Activated naive CD4-positive, alpha-beta T cell (primary cell): Measurements from ENCODE around the gene ZC3H10.
"Not testable (repeated sequence)": the region's sequence is repeated elsewhere in the genome, so short reads cannot be mapped to it uniquely, and the experiment has no call there.

ENCODE experiments used
- DNase-seq, 4 experiments: peaks; one replicate each; lab custom pipeline; 2025; lab: John Stamatoyannopoulos, UW

The ZC3H10 gene

GRCh38 chr12:56154818-56155217 lies 36.8 kb downstream of the ZC3H10 start:
- DNase-seq: no peak

DNA sequence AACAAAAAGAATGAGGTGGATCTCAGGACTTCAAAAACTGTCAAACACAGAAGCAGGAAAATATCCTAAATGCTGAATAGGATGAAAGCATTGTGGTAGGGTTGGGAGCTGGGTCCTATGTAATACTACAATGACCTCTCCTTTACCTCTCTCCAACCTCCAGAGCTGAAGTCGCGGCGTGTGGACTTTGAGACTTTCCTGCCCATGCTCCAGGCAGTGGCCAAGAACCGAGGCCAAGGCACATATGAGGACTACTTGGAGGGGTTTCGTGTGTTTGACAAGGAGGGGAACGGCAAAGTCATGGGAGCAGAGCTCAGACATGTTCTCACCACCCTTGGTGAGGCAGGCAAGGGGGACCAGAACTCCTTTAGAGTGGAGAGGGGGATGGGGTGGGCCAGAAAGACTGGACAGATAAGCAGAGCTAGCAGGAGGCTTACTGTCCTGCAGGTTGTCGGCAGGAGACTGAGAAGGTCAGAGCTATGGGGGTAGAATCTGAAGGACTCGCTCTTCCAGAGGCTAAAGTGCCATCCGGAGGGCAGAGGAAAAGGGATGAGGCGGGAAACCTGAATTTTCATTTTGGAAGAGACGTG lies 37.3 kb downstream of the ZC3H10 start:
- DNase-seq: no peak

DNA sequence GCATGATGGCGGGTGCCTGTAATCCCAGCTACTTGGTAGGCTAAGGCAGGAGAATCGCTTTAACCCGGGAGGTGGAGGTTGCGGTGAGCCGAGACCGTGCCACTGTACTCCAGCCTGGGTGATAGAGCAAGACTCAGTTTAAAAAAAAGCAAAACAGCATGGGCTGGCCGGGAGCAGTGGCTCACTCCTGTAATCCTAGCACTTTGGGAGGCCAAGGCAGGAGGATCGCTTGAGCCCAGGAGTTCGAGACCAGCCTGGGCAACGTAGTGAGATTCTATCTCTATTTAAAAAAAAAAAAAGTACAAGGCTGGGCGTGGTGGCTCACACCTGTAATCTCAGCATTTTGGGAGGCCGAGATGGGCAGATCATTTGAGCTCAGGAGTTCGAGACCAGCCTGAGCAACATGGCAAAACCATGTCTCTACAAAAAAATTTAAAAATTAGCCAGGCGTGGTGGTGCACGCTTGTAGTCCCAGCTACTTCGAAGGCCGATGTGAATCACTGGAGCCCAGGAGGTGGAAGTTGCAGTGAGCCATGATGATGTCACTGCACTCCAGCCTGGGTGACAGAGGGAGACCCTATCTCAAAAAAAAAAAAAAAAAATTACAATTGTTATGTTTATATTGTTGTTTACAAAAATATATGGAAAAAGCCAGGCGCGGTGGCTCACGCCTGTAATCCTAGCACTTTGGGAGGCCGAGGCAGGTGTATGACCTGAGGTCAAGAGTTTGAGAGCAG lies 38.6 kb downstream of the ZC3H10 start:
- not testable (repeated sequence) for DNase-seq

DNA sequence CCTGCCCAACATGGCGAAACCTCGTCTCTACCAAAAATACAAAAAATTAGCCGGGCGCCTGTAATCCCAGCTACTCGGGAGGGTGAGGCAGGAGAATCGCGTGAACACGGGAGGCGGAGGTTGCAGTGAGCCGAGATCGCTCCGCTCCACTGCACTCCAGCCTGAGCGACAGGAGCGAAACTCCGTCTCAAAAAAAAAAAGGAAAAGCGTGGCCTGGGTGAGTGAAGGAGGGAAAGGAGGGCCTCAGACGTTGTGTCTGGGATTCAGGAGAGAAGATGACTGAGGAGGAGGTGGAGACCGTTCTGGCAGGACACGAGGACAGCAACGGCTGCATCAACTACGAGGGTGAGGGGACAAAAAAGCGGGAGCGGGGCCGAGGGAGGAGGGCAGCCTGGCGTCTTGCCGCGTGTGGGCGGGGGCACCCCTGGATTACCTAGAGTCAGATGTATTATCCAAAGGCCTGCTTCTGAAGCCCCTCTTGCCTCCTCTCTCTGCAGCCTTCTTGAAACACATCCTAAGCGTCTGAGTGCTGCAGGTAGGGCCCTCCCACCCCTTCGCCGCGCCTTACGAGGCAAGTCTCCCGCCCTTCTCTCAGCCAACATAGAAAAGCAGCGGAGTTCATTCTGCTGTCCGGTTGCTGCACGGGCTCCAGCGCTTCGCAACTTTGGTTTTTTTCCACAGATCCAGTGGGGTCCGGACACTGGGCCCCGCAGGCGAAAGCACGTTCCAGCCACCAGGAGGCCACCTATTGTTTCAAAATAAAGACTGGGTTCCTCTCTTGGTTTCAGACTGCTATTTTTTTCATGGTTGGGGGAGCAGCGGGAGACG lies 39.3 kb downstream of the ZC3H10 start:
- peak in 3 of 4 experiments; percentile 18 to 44 (median 34) for DNase-seq

- DNase-seq: peak; percentile 55 to 78 (median 70)
Measured at GRCh38 chr12:56158029-56158925, 40.2 kb downstream of the ZC3H10 start, which contains the start of gene MYL6. Gene MYL6 (plus strand): TSS chr12:56158359. CDS start chr12:56158402, 43 bp downstream.

DNA sequence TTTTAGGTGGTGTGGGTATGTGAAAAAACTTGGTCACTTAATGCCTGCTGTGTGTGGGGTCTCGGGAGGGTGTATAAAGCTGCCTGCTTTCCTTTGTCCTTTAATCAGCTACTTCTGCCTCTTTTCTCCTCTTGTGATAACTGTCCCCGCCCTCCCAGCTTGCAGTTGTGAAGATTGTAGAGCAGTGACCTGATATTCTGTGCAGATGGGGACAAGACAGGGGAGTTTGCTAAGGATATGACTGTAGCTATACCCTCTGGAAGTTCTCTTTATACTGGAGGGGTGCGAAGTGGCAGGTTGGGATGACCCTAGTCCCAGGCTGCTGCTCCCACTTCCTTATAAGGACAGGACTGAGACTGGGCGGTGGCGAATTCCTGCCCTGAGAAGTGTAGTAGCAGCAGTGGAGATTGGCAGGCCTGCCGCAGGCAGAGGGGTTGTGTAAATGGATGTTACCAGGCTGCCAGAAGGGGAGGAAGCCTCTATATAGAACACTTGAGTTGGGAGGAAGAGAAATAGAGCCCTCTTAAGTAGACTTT lies 40.9 kb downstream of the ZC3H10 start:
- DNase-seq: no peak

DNA sequence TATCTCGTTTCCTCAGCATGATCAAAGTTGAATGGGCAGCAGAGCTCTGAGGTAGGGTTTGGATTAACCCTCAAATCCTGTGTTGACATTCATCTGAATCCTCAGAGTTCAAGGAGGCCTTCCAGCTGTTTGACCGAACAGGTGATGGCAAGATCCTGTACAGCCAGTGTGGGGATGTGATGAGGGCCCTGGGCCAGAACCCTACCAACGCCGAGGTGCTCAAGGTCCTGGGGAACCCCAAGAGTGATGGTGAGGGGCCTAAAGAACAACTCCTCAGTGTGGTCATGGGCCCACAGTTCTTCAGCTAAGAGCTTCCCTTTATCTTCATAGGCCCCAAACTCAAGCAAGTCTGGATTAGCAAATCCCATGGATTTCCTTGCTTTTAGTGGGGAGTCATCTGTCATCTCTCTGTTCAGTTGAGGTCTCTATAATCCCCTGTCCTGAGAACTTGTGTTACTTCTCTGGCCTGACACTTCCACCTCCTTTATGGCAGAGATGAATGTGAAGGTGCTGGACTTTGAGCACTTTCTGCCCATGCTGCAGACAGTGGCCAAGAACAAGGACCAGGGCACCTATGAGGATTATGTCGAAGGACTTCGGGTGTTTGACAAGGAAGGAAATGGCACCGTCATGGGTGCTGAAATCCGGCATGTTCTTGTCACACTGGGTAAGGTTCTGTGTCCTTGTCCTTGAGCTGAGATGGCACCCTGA lies 41.6 kb downstream of the ZC3H10 start:
- DNase-seq: no peak

- DNase-seq: peak in 2 of 4 experiments; percentile 23 to 49
Measured at GRCh38 chr12:56160193-56160763, 42.2 kb downstream of the ZC3H10 start.

- no peak for DNase-seq
Measured at GRCh38 chr12:56160894-56161689, 43.0 kb downstream of the ZC3H10 start.

DNA sequence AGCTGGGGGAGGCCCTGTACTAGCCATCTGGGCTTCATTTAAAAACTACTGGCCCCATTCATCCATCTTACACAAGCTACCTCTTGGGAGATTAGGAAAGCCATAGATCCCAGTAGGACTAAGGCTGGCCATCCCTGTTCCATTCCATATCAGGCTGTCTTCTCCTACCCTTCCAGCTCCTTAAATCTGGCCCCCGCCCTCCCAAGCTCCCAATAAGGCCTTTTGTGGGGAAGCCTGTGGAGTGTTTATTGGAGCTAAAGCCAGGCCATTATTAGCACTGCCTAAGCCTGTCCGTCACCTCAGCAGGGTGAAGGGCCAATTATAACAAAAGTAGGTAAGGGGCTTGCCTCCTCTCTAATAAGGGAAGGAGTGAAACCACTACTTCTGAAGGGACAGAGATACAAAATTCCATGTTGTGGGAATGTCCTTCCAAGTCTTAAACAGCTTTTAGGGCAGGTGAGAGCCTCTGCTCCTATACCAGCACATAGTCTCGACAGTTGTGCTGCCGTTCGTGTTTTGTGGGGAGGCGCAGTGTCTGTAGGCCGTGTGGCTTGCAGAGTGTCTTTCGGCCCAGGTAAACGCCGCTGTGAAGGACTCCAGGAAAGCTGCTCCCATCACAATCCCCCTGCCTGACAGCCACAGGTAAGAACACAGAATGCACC lies 43.8 kb downstream of the ZC3H10 start:
- no peak for DNase-seq

DNA sequence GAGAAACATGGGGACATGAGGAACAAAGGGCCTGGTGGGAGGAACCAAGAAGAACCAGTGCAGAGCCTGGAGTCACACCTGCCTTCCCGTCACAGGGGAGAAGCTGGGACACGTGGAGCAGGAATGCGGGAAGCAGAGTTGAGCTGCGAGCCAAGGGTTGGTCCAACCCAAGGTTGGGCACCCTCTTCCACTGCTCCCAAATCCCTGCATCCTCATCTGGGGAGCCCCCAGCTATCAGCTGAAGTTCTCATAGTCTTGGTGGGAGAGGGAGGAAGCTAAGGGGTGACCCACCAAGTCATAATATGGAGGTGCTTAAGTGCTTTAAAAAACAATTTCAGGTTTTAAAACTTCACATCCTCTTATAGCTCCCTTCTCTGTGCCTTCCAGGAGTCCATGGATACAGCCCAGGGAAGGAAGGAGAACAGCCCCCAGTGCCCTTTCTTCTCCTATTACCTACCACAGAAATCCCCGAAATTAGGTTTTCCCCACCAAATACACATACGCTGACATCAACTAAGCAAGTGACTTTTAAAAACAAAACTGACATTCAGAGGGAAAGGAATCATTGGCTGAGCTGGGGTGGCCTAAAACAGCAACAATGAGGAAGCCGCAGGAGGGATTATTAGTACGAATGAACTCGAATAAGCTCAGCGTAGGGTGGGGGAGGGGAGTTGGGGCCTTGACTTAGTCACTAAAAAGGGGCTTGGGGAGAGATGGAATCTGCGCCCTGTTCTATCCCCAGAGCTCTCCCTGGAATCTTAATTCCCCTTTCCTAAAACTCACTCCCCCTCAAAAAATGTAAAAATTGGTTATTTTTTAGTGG lies 44.6 kb downstream of the ZC3H10 start:
- no peak for DNase-seq

GRCh38 chr12:56163533-56164344 lies 45.7 kb downstream of the ZC3H10 start:
- DNase-seq: no peak

GRCh38 chr12:56164345-56164729 lies 46.3 kb downstream of the ZC3H10 start:
- no peak for DNase-seq

- no peak for DNase-seq
Measured at GRCh38 chr12:56165369-56165768, 47.3 kb downstream of the ZC3H10 start.

DNA sequence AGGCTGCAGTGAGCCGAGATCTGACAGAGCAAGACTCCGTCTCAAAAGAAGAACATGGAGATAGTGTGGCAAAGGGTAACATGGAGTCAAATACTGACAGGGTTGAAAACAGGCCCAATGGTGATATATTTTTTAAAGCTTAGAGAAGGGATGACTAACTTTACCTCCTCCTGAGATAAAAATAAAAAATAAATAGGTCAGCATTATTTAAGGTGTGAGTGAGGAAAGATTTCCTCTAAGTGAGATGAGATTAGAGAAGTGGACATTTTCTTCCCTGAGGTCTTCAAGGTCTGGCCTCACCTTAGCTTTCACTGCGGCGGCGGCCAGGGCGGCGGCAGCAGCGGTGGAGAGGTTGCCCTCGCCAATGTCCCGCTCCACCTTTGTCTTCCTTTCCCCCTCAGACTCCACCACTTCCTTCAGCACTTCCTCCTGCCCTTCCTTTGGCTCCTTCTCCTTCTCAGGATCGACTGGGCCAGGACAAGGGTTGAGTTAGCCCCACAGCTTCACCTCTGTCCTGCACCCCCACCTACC lies 51.2 kb downstream of the ZC3H10 start:
- DNase-seq: no peak

GRCh38 chr12:56172839-56173238 lies 54.8 kb downstream of the ZC3H10 start:
- no peak for DNase-seq
